Daoy (cell line): ENCODE results near the gene ETV6. TPM values are rescaled to one million over a fixed set of nuclear protein-coding genes. Genes with fewer than 3 reads are reported as not detected.

Experiments
- DNase-seq: peaks from one replicate; pipeline ENCODE4 v3.0.0-alpha.2; 2015; ENCODE audit warnings: low read depth
- total RNA-seq: library from RNA; depleted of rRNA; stranded (reverse); fragments of >200 nt; shearing (Covaris generic); gene quantifications from 2 replicates; pipeline ENCODE4 v1.2.3, GENCODE V29; 2014

Gene ETV6
- total RNA-seq, 1 experiment from 2014 or later: 4.3 TPM

DNA sequence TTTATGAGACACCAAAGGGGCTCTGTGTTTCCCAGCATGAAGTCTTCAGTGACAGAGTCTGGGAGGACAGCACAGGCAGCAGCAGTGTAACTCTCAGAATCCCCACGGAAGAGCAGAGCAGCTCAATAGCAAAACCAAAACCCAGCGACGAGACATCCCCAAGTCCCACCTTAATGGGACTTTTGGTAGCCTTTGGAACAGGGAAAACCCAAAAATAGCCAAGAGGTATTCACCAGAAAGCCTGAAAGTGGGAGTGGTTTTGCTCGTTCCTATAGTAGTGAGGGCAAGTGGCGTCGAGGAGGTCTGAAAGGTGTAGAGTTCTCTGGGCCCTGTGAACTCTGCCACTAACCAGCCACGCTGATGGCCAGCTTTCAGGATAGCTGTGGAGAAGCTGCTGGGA, 174.6 kb downstream of the ETV6 start:
- no peak for DNase-seq

DNA sequence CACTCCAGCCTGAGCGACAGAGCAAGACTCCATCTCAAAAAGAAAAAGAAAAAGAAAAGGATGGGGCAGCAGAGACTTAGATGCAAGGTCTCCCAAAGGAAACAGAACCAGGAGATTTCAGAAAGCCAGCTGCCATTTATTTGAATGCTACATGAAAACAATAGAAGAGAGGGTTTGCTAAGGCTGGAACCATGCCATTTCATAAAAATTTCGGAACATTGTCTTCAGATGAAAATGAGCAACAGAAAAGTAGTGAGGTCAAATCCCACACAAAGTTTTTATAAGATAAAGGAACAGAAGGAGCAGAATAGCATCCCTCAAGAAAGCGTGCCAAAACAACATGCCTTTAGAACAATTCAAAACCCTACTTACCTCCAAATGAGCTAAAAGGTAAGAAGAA, 175.3 kb downstream of the ETV6 start:
- DNase-seq: no peak

DNA sequence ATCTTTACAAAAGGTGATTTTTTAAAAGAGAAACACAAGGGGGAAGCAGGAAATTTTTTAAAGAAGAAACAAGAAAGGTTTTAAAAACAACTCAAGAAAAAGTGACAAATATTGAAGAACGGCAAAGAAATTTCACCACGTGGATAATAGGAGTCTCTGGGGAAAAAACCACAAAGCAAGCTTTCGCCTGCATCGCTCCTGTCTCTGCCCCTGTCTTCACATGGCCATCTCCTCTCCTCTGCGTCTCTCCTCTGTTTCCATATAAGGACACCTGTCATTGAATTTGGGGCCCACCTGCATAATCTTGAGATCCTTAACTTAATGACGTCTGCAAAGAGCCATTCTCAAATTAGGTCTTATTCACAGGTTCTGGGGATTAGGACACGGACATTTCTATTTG, 175.8 kb downstream of the ETV6 start:
- no peak for DNase-seq

DNA sequence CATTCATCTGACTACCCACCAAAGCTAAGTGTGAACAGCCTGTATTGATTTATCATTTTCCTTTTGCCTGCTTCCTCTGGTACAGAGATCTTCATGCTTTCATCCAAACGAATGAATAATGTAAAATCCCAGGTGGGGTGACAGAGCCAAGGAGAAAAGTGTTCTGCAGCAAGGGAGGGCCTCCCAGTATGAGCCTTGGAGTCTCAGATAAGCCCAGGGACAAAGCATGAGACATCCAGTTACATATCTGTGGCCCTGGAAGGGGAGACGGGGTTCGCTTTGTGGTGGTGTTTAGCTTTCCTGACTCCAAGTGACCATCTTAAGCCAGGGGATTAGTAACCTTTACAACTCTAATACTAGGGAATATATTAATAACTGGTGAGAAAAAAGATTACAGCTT, 177.1 kb downstream of the ETV6 start:
- no peak for DNase-seq

DNA sequence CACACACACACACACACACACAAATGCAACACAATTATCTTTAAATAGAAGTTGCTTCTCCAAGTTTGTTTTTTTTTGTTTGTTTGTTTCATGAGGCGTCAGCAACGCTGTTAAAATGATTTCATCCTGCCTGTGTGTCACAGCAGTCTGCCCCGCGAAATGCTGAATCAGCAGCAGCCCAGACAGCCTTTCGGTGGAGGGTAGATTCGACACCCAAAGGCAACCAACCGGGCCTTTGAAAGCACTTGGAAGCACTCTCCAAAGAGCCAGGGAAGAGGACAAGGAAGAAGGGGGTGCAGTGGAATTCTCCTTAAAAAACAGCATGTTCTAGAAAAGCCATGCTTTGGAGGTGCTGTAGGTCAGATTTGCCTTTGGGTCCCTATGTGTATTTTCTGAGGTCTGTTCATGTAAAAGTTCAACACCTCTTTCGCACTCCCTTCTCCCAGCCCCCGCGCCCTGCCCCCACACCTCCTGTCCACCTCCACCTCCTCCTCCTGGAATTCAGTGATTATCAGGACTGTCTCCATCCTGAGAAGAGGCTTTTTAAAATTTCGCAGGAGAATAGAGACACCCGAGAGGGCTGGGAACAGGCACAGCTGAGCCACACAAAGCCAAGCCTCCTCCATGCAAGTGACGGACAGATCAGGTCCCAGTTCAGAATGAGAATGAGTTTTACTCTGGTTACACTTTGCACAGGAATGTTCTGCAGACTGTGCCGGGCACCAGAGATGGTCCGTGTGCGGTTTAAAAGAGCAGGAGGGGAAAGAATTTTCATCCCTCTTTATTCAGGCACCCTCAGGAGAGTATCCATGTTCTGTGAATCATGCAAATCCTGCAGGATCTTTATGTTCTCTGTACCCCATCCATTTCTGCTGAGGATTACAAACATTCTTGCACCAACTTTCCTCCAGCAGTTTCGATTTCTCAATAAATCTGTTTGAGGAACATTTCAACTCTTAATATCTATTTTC, 177.9 kb downstream of the ETV6 start:
- peak; percentile 4 for DNase-seq

DNA sequence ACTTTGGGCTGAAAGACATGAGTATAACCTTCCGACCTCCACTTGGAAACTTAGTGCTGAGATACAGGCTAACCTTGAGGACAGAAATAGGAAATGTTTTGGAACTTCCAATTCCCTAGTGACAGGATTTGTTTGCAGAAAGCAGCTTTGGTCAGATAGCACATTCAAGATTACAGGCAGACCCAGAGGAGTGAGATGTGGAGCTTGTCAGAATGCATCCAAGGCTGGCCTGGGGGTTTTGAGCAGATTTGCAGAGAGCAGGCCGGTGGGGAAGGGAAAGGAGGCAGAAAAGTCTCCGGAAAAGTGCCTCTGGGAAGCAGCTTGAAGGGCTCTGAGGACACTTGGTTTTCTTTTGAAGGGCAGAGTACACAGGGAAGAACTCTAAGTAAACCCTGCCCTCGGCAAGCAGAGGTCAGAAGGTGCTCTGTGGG, 180.3 kb downstream of the ETV6 start:
- DNase-seq: no peak

DNA sequence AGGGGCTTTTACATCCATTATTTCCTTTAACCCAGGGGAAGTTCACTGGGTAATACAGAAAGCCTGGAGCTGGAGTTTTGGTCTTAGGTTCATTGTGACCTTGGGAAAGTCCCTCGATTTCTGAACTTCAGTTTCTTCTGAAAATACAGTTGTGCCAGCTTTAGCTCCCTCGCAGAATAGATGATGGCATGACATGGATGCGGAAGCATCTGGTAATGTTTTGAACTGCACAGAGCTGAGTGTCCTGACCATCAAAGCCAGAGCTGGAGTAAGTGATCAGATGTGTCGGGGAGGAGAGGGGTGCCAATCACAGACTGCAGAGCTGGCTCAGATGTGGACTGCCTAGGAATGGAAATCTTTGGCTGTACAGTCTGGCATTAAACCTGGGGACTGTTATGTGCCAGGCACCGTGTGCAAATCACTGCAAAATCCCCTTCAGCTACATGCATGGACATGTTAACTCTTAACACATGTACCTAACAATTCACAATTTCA, 180.9 kb downstream of the ETV6 start:
- no peak for DNase-seq

DNA sequence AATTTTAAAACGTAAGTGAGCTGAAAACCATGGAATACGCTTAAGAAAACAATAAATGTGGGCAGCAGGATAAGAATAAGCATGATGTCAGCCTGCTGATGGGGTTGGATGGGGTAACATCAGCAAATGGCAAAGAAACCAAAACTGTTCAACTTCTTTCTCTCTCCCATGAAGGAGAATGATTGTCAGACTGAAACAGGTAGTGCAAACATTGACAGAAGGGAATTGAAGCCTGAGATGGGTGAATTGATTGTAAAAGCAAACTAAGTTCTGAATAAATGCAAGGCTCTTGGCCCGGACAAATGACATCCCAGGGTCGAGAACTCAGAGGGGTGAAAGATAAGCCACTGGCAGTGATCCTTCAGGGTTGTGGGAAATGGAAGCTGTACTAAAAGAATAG, 182.6 kb downstream of the ETV6 start:
- no peak for DNase-seq

DNA sequence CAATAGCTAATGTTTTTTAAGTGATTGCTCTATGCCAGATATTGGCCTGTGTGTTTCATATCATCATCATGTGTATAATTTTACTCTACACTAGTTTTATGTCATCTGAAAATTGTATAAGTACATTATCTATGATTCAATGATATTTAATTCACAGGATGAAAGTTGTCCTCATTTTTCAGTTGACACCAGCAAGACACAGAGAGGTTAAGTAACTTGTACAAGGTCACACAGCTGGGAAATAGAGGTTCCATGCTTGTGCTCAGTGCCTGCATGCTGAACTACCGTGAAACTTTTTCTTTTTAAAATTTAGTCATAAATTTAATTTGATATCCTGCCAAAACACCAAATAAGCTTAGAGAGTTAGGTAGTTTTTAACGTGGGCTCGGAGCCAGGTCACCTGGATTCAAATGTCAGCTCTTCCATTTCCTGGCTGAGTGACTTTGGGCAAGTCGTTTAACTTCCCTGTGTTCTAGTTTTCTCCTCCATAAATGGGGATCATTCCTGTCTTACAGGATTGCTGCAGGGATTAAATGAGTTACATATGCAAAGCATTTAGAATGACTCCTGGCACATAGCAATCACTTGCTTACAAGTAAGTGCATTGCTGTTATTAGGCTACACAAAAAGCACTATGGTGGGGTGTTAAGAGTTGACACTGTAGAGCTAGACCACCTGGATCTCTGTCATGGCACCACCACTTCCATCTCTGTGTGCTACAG, 183.9 kb downstream of the ETV6 start:
- DNase-seq: no peak

DNA sequence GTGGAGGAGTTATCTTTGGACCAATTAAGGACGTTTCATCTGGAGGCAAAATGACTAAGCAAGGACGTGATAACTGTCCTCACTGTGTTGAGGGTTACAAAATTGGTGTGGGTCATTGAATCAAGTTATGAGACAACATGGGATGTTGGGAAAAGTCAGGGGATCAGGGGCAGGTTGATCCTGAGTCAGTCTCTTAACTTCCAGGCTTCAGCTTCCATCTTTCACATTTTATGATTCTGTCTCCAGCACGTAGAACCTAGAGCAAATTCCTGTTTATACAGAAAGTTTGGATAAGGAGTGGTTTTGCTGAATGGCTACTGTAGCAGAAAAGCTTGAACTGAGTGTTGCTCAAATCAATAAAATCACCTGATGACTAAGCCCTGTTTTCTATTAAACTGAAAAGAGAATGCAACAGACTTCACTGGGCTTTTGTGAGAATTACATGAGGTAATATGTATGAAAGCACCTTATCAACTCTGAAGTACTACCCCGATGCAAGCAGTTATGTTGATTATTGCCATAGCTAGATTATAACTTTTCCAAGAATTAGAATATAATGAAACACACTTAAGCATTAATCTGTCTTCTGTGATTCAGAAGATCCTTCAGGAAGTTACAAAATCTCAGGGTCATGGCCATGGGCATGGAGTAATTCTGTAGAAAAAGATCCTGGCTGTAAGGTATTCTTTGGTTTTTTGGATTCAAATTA, 184.8 kb downstream of the ETV6 start:
- DNase-seq: no peak

DNA sequence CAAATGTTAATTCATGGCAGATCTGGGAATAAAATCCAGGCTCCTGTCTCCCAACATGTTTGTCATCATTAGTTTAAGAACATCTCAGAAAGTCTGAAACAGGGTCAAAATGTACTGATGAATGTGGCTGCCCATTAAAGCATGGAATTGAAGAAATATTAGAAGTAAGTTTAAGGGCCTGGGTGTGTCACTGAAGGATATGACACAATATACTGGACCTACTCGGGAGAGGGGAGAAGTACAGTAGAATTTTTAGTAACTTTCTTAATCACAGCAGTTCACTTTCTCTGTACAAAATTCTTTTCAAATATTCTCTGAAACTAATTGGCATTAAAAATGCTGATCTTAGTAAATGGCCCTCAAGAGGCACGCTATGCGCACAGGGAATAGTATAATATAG, 185.5 kb downstream of the ETV6 start:
- DNase-seq: no peak

DNA sequence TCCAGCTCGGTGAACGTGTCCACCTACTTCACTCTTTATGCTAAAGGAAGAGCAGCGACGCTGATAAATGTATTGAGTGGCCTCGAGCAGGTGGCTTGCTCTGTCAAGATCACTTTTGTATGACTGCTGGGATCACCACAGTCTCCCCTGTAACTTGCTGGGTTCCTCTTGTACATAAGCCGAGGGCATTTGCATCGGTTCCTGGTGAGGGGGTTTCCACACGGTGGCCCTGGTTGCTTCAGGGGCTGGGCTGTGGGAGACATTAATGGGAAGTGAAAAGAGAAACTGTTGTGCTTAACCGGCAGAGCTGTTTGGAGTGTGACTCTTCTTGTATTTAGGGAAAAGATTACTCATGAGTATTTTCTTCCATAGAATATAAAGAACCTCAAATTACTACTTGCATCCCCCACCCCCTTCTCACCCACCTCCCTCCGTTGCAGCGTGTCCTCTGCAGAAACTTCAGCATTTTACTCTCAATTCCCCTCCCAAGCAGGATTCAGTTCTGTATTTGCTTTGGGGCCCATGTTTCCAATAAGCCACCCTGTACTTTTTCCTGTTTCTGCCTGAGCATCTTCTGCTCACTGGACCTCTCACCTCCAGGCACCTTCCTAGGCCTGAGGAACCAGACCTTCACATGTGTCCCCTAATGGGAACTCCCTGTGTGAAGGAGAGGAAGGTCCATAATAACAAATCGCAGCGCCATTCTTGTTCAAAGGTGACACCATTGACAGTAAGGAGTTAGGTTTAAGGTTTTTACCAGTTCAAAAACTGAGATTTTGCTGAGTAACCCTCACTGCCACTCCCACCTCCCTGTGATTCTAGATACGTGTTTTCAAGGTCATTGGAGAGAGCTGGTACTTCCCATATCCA, 187.0 kb downstream of the ETV6 start:
- peak; percentile 9 for DNase-seq

DNA sequence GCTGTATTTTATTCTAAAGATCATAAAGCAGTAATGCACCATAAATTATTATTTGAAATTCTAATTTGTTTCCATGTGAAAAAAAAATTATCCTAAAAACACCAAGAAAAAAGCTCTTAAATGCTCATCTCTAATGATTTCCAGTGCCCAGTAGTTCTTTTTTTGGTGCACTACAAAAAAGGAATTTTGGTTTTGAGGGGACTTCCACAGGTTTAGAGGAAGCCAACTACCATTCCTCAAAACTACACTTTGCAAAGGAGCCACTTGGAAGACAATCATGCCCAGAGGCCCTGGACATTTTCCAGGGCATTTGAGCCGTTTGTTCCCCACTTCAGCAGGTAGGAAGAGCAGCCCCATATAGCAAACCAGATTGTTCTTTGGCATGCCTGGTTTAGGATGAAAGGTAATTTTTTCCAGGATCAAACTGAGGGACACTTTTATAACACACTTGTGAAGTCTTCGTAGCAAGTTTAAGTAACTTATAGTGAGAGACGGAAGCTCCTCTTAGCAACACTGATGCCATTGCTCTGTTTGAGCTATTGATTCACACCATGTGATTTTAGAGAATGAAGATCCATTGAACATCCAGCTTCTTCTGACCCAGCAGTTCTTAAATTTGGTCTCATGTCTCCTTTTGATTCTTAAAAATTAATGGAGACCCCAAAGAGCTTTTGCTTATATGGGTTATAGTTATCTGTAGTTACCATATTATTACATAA, 187.9 kb downstream of the ETV6 start:
- no peak for DNase-seq

DNA sequence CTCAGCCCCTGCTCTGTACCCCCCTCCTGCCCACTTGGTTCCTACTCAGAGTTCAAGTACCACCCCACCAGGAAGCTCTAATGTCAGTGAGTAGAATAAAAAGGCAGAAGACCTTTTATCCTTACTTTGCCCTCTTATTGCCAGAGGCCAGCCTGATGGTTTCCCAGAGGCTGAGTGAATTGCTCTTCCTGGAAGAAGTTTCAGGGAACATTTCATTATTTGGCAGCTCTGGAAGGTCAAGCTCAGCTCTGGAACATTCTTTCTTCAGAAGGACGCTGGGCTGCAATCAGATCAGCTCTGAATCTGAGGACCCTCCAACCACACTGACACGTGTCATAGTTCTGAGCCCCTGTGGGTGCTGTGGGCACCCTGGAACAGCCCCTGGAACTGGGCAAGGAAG, 188.9 kb downstream of the ETV6 start:
- no peak for DNase-seq

DNA sequence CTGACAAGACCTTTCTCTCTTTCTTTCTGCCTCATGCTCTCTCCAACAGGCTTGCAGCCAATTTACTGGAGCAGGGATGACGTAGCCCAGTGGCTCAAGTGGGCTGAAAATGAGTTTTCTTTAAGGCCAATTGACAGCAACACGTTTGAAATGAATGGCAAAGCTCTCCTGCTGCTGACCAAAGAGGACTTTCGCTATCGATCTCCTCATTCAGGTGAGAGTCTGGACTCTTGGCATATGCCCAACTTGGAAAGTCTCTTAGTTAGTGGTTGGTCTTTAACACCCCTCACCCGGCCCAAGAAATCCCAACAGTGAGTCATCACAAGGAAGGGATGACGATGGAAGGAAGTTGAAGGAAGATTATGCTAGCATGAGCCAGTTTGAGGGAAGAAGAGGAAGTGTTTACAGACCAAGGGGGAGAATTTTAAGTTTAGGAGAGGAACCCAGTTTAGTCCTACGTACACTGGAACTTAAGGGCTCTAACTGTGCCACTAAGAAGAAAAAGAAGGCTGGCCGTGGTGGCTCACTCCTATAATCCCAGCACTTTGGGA, 189.7 kb downstream of the ETV6 start:
- peak; percentile 57 for DNase-seq

DNA sequence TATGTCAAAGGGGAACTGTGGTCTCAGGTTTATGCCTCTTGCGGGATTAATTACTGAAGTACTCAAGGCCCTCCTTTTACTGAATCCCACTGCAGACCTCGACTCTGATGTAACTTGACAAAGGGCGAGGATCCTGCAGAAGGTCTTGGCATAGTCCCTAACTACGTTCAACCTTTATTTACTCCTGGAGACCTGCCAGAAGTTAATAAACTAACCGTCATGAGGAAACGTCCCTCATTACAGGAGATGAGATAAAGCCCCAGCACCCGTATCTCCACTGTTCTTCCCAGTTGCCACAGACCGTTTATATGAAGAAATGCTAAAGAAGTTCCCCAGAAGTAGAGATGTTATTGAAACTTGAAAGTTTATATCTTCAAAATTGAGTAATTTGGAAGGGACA, 190.9 kb downstream of the ETV6 start:
- no peak for DNase-seq

DNA sequence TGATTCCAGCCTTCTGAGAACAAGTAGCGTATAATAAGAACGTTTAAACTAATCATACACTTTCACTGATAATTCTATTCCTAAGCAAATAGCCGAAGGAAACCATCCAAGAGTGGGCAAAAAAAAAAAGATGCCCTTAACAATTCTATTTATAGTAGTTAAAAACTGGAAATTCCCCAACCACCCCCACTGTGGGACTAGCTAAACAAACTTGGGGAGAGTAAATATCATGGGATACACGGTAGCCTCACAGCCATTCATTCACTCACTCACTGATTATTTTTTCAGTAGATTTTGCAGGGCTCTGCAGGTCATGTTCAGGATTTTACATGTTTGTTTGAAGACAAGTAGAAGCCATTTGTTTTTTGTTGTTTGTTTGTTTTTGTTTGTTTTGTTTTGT, 197.0 kb downstream of the ETV6 start:
- DNase-seq: no peak

DNA sequence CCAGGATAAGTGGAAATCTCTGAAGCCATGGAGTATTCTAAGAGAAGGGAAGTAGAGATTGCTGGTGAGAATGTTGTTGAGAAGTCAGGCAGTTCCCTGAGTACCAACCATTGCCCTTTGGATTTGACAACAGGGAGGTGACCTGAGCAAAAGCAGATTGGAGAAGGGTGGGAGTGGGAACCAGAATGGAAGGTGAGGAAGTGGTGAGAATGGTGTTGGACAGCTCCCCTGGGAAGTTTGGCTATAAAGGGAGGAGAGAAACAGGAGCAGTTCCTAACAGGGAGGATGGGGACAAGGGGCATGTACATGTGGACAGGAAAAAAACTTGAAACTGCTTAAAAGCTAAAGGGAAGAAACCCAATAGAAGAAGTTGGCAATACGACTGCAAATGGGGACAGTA, 198.1 kb downstream of the ETV6 start:
- no peak for DNase-seq

DNA sequence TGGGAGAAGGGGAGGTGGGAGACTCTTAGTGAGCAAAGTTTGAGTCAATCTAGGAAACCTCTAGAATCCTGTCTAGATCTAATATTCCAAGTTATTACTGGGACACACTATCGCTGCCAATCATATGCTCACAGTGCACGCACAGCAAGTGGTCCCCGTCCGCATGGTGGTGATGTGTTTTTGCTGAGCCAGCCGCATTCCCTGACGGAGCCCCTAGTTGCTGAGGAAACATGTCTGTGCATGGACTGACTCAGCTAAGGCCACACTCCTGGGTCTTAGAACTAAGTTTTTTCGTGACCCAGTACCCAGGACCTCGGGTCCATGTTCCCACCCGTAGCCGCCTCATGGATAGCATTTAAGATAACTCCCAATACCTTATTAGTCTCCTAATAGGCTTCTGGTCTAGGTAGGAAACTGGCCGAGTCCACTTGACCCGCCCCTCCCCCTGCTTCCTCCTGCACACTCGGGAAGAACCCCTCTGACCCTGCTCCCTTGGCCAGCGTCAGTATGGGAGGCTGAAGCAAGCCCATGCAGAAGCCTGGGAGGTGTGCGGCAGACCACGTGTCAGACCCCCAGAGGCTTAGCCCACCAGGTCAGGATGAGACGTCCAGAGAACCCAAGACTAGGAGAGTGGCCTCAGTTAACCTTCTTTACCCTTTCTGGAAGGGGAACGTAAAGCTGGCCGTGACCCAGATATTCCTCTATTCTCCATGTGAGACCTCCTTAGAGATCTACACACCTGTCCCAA, 200.5 kb downstream of the ETV6 start:
- no peak for DNase-seq

DNA sequence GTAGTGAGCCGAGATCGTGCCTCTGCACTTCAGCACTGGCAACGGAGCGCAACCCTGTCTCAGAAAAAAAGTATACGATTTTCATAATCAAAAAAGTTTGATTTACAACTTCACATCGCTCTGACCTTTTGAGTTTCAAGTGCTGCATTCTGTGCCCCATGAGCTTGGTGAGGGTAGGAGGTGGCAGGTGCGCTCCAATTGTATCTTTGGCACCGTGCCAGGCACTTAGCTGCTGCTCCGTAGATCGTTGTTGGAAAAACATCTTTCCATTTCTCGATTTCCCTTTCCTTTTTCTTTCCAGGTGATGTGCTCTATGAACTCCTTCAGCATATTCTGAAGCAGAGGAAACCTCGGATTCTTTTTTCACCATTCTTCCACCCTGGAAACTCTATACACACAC, 203.7 kb downstream of the ETV6 start:
- DNase-seq: no peak
